ENCODE measurements around the gene PAIP1. TPM values are rescaled to one million over a fixed set of nuclear protein-coding genes. Genes with fewer than 3 reads are reported as not detected.
"Not testable (repeated sequence)": the region's sequence is repeated elsewhere in the genome, so short reads cannot be mapped to it uniquely, and the experiment has no call there.

Gene PAIP1
- total RNA-seq, 2 donors from 2014 or later, result 84.6 to 150 TPM

DNA sequence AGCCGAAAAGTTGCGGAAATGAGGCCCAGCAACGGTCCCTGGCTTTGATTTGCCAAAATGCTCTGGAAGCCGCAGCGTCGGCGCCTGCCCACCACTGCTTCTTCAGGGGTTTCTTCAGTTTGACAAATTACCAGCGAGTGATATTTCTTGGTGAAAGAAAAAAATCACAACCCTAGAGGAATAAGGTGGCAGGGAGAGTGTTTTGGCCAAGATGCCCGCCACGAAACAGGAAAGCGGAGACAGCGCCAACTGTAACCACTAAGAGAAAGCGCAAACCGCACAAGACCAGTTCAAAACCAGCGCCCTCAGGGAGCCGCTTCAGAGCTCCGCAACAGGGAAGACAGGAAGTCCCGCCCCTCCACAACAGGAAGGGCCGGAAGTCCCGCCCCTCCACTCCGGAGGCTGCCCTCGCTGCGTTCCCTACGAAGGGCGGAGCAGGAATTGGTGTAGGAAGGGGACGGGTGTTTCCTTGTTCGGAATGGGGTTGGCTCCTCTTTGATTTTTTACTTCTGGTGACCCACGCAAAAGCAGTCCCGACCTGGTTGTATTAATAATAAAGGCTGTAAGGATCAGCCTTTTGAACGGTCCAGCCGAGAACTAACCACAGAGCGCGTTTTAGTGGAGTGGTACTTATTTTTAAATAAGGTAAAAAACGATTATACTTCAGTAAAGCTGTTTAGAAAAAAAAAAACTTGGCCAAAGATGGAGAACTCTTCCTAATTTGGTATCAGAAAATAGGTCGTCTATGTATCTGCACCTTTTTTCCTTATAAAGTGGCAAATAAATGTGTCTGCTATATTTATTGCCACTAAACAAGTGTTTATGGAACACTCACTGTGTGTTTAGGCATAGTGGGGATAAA lies 41.8 kb downstream of the PAIP1 start, which contains the start of gene C5orf34:
C5orf34 (minus strand) TSS at position 333 of the 862 bp plus-strand sequence. CDS start 5,809 bp downstream, outside the sequence.
- Histone ChIP-seq H3K36me3 (no peaks in the 10 kb centered on the region), H3K27me3 (replicated peaks; ENCODE audit: insufficient read depth) (no peaks in the 10 kb centered on the region), H3K27ac (peak within 1 kb of the TSS; percentile 74 to 81), H3K4me1 (replicated peaks) (no peaks in the 10 kb centered on the region), H3K4me3 (peak within 1 kb of the TSS; percentile 52 to 54), H3K9me3 (no peaks in the 10 kb centered on the region)
- intact Hi-C loops (cut with DNase I), result loop anchor here (5.0 kb wide), 2 partner anchors 33 to 42 kb away; partner anchors contain the start of genes PAIP1 and TMEM267
- under 1% methylated on average over 35 of the region's 35 CpGs for WGBS
- DNase-seq (ENCODE audit: low spot score), result peak; percentile 97
- TF ChIP-seq POLR2A (IDR thresholded peaks at IDR 0.05), result peak; percentile 73
- peak in 1 of 4 experiments; percentile 32 for TF ChIP-seq CTCF (IDR thresholded peaks at IDR 0.05)
- peak; percentile 95 for TF ChIP-seq POLR2AphosphoS5 (IDR thresholded peaks at IDR 0.05)

GRCh38 chr5:43514471-43514815 lies 42.4 kb downstream of the PAIP1 start:
- intact Hi-C loops (cut with DNase I), result no loop called here
- Histone ChIP-seq H3K4me1 (replicated peaks) (no peaks in the 10 kb centered on the region), H3K27ac (peak overlapping the region; percentile 74 to 81), H3K27me3 (replicated peaks; ENCODE audit: insufficient read depth) (no peaks in the 10 kb centered on the region), H3K36me3 (no peaks in the 10 kb centered on the region), H3K4me3 (peak overlapping the region; percentile 52 to 54), H3K9me3 (no peaks in the 10 kb centered on the region)
- TF ChIP-seq POLR2A (IDR thresholded peaks at IDR 0.05) (no peak), POLR2AphosphoS5 (IDR thresholded peaks at IDR 0.05) (no peak), CTCF (IDR thresholded peaks at IDR 0.05) (no peak)
- no peak for DNase-seq (ENCODE audit: low spot score)
- WGBS, result 1% methylated on average over 6 of the region's 6 CpGs

DNA sequence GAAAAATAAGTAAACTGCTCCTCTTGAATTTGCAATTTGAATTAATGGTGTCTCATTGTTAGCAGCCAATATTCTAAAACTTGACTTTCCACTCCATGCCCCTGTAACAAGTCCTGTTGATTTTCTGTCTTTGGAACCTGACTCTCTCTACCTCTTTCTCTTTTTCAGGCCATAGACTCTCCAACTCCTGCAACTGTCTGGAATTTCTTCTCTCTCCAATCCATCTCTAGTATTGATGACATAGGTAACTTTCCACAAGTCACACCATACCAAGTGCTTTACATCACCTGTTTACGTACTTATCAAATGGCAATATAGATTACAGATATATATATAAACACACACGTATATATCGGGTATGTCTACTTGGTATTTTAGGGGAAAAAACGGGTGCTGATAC lies 42.9 kb downstream of the PAIP1 start:
- TF ChIP-seq CTCF (IDR thresholded peaks at IDR 0.05) (no peak), POLR2A (IDR thresholded peaks at IDR 0.05) (no peak), POLR2AphosphoS5 (IDR thresholded peaks at IDR 0.05) (no peak)
- H3K36me3 ChIP-seq, result no peaks in the 10 kb centered on the region
- no peaks in the 10 kb centered on the region for H3K27me3 ChIP-seq (replicated peaks; ENCODE audit: insufficient read depth)
- H3K4me3 ChIP-seq, result peak overlapping the region; percentile 52 to 54
- intact Hi-C loops (cut with DNase I), result no loop called here
- no peaks in the 10 kb centered on the region for H3K9me3 ChIP-seq
- no peak for DNase-seq (ENCODE audit: low spot score)
- H3K27ac ChIP-seq, result peak overlapping the region in 1 of 2 donors; percentile 81
- 16% methylated on average over 4 of the region's 4 CpGs for WGBS
- H3K4me1 ChIP-seq (replicated peaks), result no peaks in the 10 kb centered on the region

DNA sequence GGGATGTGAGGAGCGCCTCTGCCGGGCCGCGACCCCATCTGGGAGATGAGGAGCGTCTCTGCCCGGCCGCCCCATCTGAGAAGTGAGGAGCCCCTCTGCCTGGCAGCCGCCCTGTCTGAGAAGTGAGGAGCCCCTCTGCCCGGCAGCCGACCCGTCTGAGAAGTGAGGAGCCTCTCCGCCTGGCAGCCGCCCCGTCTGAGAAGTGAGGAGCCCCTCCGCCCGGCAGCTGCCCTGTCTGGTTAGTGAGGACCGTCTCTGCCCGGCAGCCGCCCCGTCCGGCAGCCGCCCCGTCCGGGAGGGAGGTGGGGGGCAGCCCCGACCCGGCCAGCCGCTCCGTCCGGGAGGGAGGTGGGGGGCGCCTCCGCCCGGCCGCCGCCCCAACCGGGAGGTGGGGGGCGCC lies 45.8 kb downstream of the PAIP1 start:
- H3K27me3 ChIP-seq (replicated peaks; ENCODE audit: insufficient read depth); DNase-seq (ENCODE audit: low spot score); intact Hi-C loops (cut with DNase I); H3K9me3 ChIP-seq; H3K36me3 ChIP-seq; H3K27ac ChIP-seq; H3K4me3 ChIP-seq; H3K4me1 ChIP-seq (replicated peaks): not testable (repeated sequence)
- 92% methylated on average over 28 of the region's 36 CpGs for WGBS

- no peaks in the 10 kb centered on the region for H3K36me3 ChIP-seq
- no peak for DNase-seq (ENCODE audit: low spot score)
- H3K4me3 ChIP-seq, result no peak overlapping the region
- H3K27ac ChIP-seq, result no peak overlapping the region
- TF ChIP-seq CTCF (IDR thresholded peaks at IDR 0.05), result no peak
- no peak for TF ChIP-seq POLR2A (IDR thresholded peaks at IDR 0.05)
- no peak for TF ChIP-seq POLR2AphosphoS5 (IDR thresholded peaks at IDR 0.05)
- H3K27me3 ChIP-seq (replicated peaks; ENCODE audit: insufficient read depth), result no peaks in the 10 kb centered on the region
- no peaks in the 10 kb centered on the region for H3K4me1 ChIP-seq (replicated peaks)
- intact Hi-C loops (cut with DNase I), result no loop called here
- no peaks in the 10 kb centered on the region for H3K9me3 ChIP-seq
- WGBS, result 90% methylated on average over 2 of the region's 2 CpGs
Observed at GRCh38 chr5:43498581-43498980, 58.3 kb downstream of the PAIP1 start.
